PC-9 (cell line): ENCODE measurements around the gene SANBR. TPM values are rescaled to one million over a fixed set of nuclear protein-coding genes. Genes with fewer than 3 reads are reported as not detected.

Experiments
- BruUV-seq: library from RNA; stranded (reverse); fragments of 400-500 nt; replicated peaks from 2 replicates; lab custom pipeline; 2021; lab: Mats Ljungman, UMichigan
- CTCF ChIA-PET: fragments of 300-600 bp; sonication (Branson Sonifier 250); formaldehyde crosslinking; loops from one replicate; lab custom pipeline; 2022; ENCODE audit warnings: antibody characterized with exemption; lab: Charles Lee
- POLR2A ChIA-PET: fragments of 300-600 bp; sonication (Branson Sonifier 250); formaldehyde crosslinking; loops from one replicate; lab custom pipeline; 2022; ENCODE audit warnings: antibody characterized with exemption; ENCODE audit not compliant: unreplicated experiment; lab: Charles Lee
- DNase-seq, 2 experiments: peaks; one replicate each; pipeline versions ENCODE4 v3.0.0 to v3.0.0-alpha.2; 2015 to 2022; ENCODE audit warnings: mixed read lengths in 1 of 2
- H2AFZ ChIP-seq: fragments of 200-600 bp; sonication (generic); 2 replicates; pipeline ENCODE4 v1.8.1; 2017; ENCODE audit warnings: antibody characterized with exemption
- H3F3A ChIP-seq: fragments of 200-600 bp; sonication (generic); 2 replicates; pipeline ENCODE4 v1.8.1; 2017; ENCODE audit warnings: antibody characterized with exemption, mild to moderate bottlenecking, low read depth; ENCODE audit not compliant: insufficient read depth
- H3K27ac ChIP-seq: fragments of 200-600 bp; sonication (generic); 2 replicates; pipeline ENCODE4 v1.6.1; 2016; ENCODE audit warnings: mixed run types
- H3K27me3 ChIP-seq: fragments of 200-600 bp; sonication (generic); 2 replicates; pipeline ENCODE4 v1.6.1; 2016; ENCODE audit warnings: low read depth, mixed run types; ENCODE audit not compliant: insufficient read depth
- H3K36me3 ChIP-seq: fragments of 200-600 bp; sonication (generic); 2 replicates; pipeline ENCODE4 v1.6.1; 2016; ENCODE audit warnings: low read depth, mixed run types
- H3K4me1 ChIP-seq: fragments of 200-600 bp; sonication (generic); replicated peaks from 2 replicates; pipeline ENCODE4 v1.6.1; 2016; ENCODE audit warnings: mixed run types; ENCODE audit not compliant: insufficient read depth
- H3K4me2 ChIP-seq: fragments of 200-600 bp; sonication (generic); 2 replicates; pipeline ENCODE4 v1.6.1; 2017; ENCODE audit warnings: mixed run types
- H3K4me3 ChIP-seq: fragments of 200-600 bp; sonication (generic); 2 replicates; pipeline ENCODE4 v1.6.1; 2016; ENCODE audit warnings: mixed run types
- H3K79me2 ChIP-seq: fragments of 200-600 bp; sonication (generic); 2 replicates; pipeline ENCODE4 v1.6.1; 2017; ENCODE audit warnings: low read depth, mixed run types
- H3K9me2 ChIP-seq: fragments of 200-600 bp; sonication (generic); 2 replicates; pipeline ENCODE4 v1.8.1; 2017; ENCODE audit warnings: mild to moderate bottlenecking; ENCODE audit not compliant: insufficient read depth
- H3K9me3 ChIP-seq: fragments of 200-600 bp; sonication (generic); 2 replicates; pipeline ENCODE4 v1.8.1; 2016; ENCODE audit warnings: low read depth; ENCODE audit not compliant: insufficient read depth
- H4K20me1 ChIP-seq: fragments of 200-600 bp; sonication (generic); 2 replicates; pipeline ENCODE4 v1.8.1; 2017; ENCODE audit not compliant: insufficient read depth
- EZH2 ChIP-seq: fragments of 200-600 bp; sonication (generic); IDR thresholded peaks from 2 replicates; pipeline ENCODE4 v1.8.0; 2017; ENCODE audit warnings: antibody characterized with exemption, low read depth
- intact Hi-C: fragments of 100-400 bp; cut with micrococcal nuclease; formaldehyde crosslinking; loops from one replicate; pipeline ENCODE4 v1.10.0; 2022; ENCODE audit not compliant: unreplicated experiment
- total RNA-seq: library from RNA; stranded (reverse); gene quantifications from 2 replicates; pipeline ENCODE4 v1.2.3, GENCODE V29; 2021
- TF ChIP-seq, protein P1 (sequence below): fragments of 200-600 bp; sonication (generic); conservative IDR thresholded peaks from 2 replicates; pipeline ENCODE4 v1.6.1; 2017; ENCODE audit warnings: mixed run types, antibody characterized with exemption, mild to moderate bottlenecking, moderate library complexity

Gene SANBR
- total RNA-seq, 1 experiment from 2014 or later = 12.6 TPM

DNA sequence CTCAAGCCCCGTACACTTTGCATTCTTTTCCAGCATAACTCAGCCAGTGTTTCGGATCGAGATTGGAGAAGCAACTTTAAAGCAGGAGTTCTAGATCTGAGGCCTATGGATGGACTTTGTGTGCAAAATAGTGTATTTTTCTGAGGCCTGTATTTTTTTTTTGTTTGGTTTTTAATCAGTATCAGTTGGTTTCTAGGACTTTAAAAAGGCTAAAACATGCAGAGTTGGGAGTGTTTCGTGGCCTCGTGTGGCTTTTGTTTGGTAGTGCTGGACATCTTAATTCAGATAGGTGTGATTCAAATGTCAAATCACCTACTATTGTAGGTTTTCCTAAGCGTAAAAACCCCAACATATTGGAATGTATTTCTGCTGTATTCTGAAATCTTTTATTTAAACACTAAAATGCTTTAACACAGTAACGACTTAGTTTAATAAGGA is 47.3 kb upstream of the SANBR start:
- H3K27ac ChIP-seq = peak overlapping the region; percentile 98
- BruUV-seq = no TSS peak
- H3K4me2 ChIP-seq = peak overlapping the region; percentile 85
- no peak for DNase-seq
- peak overlapping the region; percentile 87 for H3K4me3 ChIP-seq
- no peaks in the 10 kb centered on the region for H3K27me3 ChIP-seq
- H2AFZ ChIP-seq = peak overlapping the region; percentile 84
- POLR2A ChIA-PET = interaction anchor here (0.5 kb wide), 1 partner anchor 247 kb away, joined by 3 read pairs; no protein-coding TSS in a partner anchor
- no peaks in the 10 kb centered on the region for H3K9me2 ChIP-seq
- H4K20me1 ChIP-seq = peaks cover 18% of the 10 kb centered on the region
- intact Hi-C loops = loop anchor here (5.0 to 10.0 kb wide), 2 partner anchors 49 to 156 kb away; partner anchors contain the start of gene SANBR
- H3K36me3 ChIP-seq = peaks cover 27% of the 10 kb centered on the region
- TF ChIP-seq EZH2 = no peak
- TF ChIP-seq, protein P1, sequence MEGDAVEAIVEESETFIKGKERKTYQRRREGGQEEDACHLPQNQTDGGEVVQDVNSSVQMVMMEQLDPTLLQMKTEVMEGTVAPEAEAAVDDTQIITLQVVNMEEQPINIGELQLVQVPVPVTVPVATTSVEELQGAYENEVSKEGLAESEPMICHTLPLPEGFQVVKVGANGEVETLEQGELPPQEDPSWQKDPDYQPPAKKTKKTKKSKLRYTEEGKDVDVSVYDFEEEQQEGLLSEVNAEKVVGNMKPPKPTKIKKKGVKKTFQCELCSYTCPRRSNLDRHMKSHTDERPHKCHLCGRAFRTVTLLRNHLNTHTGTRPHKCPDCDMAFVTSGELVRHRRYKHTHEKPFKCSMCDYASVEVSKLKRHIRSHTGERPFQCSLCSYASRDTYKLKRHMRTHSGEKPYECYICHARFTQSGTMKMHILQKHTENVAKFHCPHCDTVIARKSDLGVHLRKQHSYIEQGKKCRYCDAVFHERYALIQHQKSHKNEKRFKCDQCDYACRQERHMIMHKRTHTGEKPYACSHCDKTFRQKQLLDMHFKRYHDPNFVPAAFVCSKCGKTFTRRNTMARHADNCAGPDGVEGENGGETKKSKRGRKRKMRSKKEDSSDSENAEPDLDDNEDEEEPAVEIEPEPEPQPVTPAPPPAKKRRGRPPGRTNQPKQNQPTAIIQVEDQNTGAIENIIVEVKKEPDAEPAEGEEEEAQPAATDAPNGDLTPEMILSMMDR = no peak
- H3K9me3 ChIP-seq = no peaks in the 10 kb centered on the region; the same call in 1 of the 2 replicates
- H3K4me1 ChIP-seq = peaks cover 40% of the 10 kb centered on the region
- peaks cover 71% of the 10 kb centered on the region for H3K79me2 ChIP-seq
- peaks cover 52% of the 10 kb centered on the region for H3F3A ChIP-seq
- CTCF ChIA-PET = no interaction called here

DNA sequence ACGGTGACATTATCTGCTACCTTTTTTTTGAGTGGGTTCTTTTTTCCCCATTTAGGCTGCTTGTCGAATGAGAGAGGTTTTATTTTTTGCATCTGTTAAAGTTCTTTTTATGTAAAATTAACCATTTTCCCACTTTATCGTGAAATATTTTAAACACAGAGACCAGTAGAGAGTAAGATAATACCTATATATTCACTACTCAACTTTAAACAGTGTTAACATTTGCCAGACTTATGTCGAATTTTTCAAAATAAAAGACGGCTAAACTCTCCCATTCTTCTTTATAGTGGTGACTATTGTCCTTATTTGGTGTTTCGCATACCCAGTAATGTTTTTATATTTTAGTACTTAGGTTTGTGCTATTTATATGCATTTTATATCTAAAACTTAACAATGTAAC is 46.9 kb upstream of the SANBR start:
- Histone ChIP-seq H2AFZ (no peak overlapping the region), H3K4me1 (peaks cover 35% of the 10 kb centered on the region), H3K27me3 (no peaks in the 10 kb centered on the region), H3K9me2 (no peaks in the 10 kb centered on the region), H3F3A (peaks cover 48% of the 10 kb centered on the region), H3K4me2 (peak overlapping the region; percentile 85), H3K9me3 (no peaks in the 10 kb centered on the region; the same call in 1 of the 2 replicates), H3K4me3 (peak overlapping the region; percentile 87), H4K20me1 (peaks cover 20% of the 10 kb centered on the region), H3K27ac (peak overlapping the region; percentile 98), H3K79me2 (peaks cover 71% of the 10 kb centered on the region), H3K36me3 (peaks cover 30% of the 10 kb centered on the region)
- ChIA-PET POLR2A (no interaction called here), CTCF (no interaction called here)
- BruUV-seq = no TSS peak
- no peak for TF ChIP-seq EZH2
- TF ChIP-seq, protein P1 = no peak
- intact Hi-C loops = loop anchor here (5.0 to 10.0 kb wide), 2 partner anchors 49 to 156 kb away; partner anchors contain the start of gene SANBR
- no peak for DNase-seq

DNA sequence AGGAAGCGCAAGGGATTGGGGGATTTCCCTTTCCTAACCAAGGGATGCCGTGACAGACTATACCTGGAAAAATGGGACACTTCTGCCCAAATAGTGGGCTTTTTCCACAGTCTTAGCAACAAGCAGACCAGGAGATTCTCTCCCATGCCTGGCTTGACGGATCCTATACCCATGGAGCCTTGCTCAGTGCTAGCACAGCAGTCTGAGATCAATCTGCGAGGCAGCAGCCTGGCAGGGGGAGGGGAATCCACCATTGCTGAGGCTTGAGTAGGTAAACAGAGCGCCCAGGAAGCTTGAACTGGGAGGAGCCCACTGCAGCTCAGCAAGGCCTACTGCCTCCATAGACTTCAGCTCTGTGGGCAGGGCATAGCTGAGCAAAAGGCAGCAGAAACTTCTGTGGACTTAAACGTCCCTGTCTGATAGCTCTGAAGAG is 44.4 kb upstream of the SANBR start:
- Histone ChIP-seq H3K79me2 (peaks cover 88% of the 10 kb centered on the region), H3K4me3 (no peak overlapping the region), H3F3A (peaks cover 26% of the 10 kb centered on the region), H2AFZ (no peak overlapping the region), H4K20me1 (peaks cover 24% of the 10 kb centered on the region), H3K9me3 (no peaks in the 10 kb centered on the region; the same call in 1 of the 2 replicates), H3K9me2 (no peaks in the 10 kb centered on the region), H3K27ac (no peak overlapping the region), H3K4me1 (peaks cover 16% of the 10 kb centered on the region), H3K4me2 (no peak overlapping the region), H3K27me3 (no peaks in the 10 kb centered on the region), H3K36me3 (peaks cover 42% of the 10 kb centered on the region)
- TF ChIP-seq, protein P1 = no peak
- no peak for TF ChIP-seq EZH2
- no TSS peak for BruUV-seq
- intact Hi-C loops = no loop called here
- CTCF ChIA-PET = no interaction called here
- POLR2A ChIA-PET = no interaction called here
- DNase-seq = no peak
